Femur (tissue), 1 donor: ENCODE data around the gene DNAJB1.
A peak's percentile ranks its signal among the peaks of the same experiment; 100 is the strongest.

Experiments used
- DNase-seq: peaks from one replicate; pipeline ENCODE4 v3.0.0-alpha.2; 2017

The DNAJB1 gene

GRCh38 chr19:14495672-14496028, 22.5 kb downstream of the DNAJB1 start:
- no peak for DNase-seq

- no peak for DNase-seq
Measured at GRCh38 chr19:14494910-14495671, 23.1 kb downstream of the DNAJB1 start.

GRCh38 chr19:14494411-14494810, 23.8 kb downstream of the DNAJB1 start:
- DNase-seq, result no peak

- no peak for DNase-seq
Measured at GRCh38 chr19:14492756-14493337, 25.4 kb downstream of the DNAJB1 start.

GRCh38 chr19:14487370-14488125, 30.6 kb downstream of the DNAJB1 start:
- DNase-seq, result no peak

- DNase-seq, result no peak
Measured at GRCh38 chr19:14482172-14482941, 35.8 kb downstream of the DNAJB1 start.

GRCh38 chr19:14480700-14481079, 37.5 kb downstream of the DNAJB1 start:
- no peak for DNase-seq

GRCh38 chr19:14479975-14480699, 38.1 kb downstream of the DNAJB1 start:
- DNase-seq, result peak; percentile 57

- DNase-seq, result no peak
Measured at GRCh38 chr19:14479309-14479974, 38.8 kb downstream of the DNAJB1 start.

- DNase-seq, result no peak
Measured at GRCh38 chr19:14478113-14478545, 40.1 kb downstream of the DNAJB1 start.

GRCh38 chr19:14477418-14478112, 40.6 kb downstream of the DNAJB1 start:
- peak; percentile 73 for DNase-seq

- peak; percentile 69 for DNase-seq
Measured at GRCh38 chr19:14476673-14477401, 41.4 kb downstream of the DNAJB1 start.

- DNase-seq, result no peak
Measured at GRCh38 chr19:14476327-14476672, 41.9 kb downstream of the DNAJB1 start.

- DNase-seq, result no peak
Measured at GRCh38 chr19:14475251-14476073, 42.7 kb downstream of the DNAJB1 start, which contains the start of gene PTGER1. TSS of gene PTGER1 (minus strand) at chr19:14475354. CDS start at chr19:14474320, 1,034 bp downstream.

GRCh38 chr19:14474827-14475226, 43.4 kb downstream of the DNAJB1 start:
- no peak for DNase-seq

GRCh38 chr19:14473978-14474578, 44.1 kb downstream of the DNAJB1 start:
- DNase-seq, result no peak

- no peak for DNase-seq
Measured at GRCh38 chr19:14473073-14473977, 44.9 kb downstream of the DNAJB1 start.
